GM21515 (cell line): ENCODE data around the gene CYP27A1.

Experiments
- ATAC-seq: cut with Tn5 transposase; IDR thresholded peaks from one replicate; pipeline ENCODE4 v1.9.1; 2021; ENCODE audit not compliant: unreplicated experiment

Gene CYP27A1

DNA sequence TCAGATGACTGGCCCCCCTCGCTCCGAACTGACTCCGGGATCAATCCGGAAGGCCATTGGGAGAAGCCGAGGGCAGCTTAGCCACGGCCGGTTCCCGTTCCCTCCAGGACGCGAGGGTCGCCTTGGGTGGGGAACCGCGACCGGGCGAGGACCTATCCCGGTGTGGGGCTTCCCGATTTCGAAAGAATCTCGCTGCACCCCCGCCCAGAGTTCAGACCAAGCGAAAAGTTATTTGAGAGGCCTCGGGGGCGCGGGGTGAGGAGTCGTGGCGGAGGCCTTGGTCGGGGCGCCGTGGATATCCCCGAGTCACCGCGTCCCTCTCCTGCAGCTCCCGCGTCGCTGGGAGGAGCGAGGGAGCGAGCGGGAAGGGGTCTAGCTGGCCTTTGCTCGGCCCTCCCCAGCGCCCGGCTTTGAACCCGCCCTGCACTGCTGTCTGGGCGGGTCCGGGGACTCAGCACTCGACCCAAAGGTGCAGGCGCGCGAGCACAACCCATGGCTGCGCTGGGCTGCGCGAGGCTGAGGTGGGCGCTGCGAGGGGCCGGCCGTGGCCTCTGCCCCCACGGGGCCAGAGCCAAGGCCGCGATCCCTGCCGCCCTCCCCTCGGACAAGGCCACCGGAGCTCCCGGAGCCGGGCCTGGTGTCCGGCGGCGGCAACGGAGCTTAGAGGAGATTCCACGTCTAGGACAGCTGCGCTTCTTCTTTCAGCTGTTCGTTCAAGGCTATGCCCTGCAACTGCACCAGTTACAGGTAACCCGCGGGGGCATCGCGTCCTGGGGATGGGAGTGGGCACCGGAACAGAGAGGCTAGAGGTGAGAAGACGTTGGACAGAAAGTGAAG lies at the start of gene CYP27A1:
Gene CYP27A1, plus strand, starts transcription at position 457 of the 837 bp plus-strand sequence. Its CDS starts 36 bp downstream, at position 493.
- no peak for ATAC-seq

DNA sequence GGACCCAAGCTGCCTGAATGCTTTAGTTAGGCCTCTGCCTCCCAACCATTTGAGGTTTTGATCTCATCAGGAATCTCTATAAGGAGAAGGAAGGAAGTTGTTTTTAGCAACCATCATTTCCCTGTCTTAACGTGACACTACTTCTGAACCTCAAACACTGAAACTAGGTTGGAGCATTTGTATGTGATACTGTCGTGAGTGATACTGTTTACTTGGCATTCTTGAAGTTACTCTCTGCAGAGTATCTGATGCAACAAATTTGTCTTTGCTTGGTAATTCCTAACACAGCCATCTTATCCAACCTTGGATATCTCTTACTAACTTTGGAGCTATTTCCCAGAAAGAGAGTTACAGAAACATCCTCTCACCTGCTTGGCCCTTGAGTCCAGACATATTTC lies 49.2 kb upstream of the CYP27A1 start:
- no peak for ATAC-seq

DNA sequence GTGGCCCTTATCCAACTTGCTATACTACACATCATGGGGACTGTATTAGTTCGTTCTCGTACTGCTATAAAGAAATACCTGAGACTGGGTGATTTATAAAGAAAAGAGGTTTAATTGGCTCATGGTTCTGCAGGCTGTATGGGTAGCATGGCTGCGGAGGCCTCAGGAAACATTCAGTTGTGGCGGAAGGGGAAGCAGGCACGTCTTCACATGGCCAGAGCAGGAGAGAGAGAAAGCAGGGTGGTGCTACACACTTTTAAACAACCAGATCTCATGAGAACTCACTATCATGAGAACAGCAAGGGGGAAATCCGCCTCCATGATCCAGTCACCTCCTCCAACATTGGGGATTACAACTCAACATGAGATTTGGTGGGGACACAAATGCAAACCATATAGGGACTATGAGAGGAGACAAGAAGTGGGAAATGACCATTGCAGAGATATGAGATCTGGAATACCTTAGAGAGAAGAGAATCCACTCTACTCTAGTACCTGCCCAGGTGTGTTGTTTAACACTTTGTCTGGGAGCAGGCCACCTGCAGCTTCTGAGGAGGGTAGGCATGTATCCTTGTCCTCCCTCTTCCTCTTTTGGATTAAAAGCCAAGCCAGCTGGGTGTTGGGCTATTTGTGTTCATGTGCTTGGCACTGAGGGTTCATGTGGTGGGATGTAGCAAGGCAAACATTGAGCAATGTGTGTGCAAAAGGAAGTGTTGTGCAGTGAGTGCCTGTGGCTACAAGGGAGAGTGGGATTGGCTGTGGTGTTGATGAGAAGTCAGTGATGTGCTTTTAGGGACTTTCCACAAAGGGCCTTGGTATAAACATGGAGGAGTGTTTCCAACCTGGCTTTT lies 48.6 kb upstream of the CYP27A1 start:
- ATAC-seq = no peak

DNA sequence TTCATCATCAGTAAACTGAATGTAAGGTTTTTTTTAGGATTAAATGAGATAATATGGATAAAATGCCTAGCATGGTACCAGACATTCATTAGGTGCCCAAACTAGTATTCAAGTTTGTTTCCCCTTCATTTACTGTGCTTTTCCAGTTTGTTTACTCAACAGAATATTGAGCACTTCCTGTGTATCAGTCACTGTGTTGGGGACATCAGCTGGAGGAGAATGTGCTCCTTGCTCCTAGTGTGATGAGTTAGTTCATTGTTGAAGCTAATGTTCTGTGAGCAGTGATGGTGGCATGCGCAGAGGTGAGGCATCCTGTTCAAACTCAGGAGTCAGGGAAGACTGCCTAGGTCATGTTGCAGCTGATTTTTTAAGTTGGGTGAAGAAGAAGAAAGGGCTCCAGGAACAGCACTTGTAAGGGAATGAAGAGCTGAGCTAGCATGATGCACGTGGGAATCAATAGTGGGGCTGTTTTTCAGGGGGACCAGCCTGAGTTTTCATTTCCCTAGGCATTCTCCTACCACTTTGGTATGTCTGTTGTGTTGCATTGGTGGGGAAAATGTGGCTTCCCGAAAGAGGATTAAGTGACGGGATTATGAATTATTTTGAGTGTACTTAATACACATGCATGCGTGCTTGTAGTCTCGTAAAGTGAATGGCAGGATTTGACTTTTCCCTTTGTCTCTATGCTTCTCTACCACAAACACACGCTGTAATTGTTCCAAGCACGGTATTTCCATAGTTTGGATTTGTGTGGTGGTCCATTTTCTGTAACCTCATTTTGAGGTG lies 47.6 kb upstream of the CYP27A1 start:
- ATAC-seq = no peak

GRCh38 chr2:218736531-218736930 lies 45.4 kb upstream of the CYP27A1 start:
- ATAC-seq = no peak

DNA sequence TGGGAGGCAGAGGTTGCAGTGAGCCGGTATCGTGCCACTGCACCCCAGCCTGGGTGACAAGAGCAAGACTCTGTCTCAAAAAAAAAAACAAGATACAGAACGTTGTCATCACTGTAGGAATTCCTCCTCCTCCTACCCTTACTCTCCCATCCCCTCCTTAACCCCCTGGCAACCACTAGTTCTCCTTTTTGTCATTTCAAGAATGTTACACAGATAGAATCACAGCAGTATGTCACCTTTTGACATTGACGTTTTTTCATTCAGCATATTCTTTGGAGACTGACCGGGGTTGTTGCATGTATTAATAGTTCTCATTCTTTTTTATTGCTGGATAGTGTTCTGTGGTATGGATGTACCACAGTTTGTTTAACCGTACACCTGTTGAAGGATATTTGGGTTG lies 38.9 kb upstream of the CYP27A1 start:
- no peak for ATAC-seq

GRCh38 chr2:218744615-218745014 lies 37.3 kb upstream of the CYP27A1 start:
- no peak for ATAC-seq

GRCh38 chr2:218745160-218745558 lies 36.8 kb upstream of the CYP27A1 start:
- no peak for ATAC-seq

DNA sequence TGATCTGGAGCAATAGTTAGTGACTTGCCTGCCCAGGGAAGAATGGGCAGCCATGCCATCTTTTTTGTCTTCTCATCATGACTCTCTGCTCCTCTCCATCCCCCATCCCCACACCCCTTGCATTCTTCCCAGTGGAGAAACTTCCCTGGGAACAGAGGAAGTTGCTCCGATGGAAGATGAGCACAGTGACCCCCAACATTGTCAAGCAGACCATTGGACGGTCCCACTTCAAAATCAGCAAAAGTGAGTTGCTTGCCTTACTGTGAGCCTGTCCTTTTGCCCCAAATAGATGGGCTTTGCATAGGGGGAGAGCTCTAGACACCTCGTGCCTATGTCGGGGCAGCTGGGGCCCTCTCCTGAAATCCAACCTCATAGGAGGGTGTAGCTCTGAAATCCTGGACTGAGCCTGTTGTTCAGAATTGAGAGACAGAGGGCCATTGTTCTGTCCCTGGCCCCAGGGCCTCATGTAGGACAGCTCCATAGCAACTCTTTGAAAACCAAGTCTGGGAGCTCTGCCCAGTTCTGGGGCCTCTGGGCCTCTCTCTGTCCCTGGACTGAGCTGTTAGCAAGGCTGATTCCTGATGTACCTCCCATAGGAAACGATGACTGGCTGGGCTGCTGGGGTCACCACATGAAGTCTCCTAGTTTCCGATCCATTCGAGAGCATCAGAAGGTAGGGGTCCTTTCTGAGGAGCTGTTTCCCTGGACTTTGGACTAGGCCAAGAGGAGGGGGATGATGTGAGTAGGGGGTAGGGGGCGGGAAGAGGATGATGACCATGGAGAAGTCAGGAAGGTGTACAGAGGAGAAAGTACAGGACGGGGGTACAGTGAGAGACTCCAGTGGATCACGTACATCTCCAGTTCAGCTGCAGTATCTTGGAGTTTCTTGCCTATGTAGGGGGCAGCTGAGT lies 36.1 kb upstream of the CYP27A1 start:
- ATAC-seq = no peak

- ATAC-seq = no peak
Observed at GRCh38 chr2:218746470-218746795, 35.5 kb upstream of the CYP27A1 start.

DNA sequence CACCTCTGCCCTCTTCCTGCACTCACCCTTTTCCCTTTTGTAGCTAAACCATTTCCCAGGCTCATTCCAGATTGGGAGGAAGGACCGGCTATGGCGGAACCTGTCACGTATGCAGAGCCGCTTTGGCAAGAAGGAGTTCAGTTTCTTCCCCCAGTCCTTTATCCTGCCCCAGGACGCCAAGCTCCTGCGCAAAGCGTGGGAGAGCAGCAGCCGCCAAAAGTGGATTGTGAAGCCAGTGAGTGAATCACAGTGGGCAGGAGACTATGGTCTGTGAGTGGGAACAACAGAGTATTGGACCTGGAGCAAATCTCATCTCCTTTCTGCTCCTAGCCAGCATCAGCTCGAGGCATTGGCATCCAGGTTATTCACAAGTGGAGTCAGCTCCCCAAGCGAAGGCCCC lies 35.0 kb upstream of the CYP27A1 start:
- ATAC-seq = no peak

DNA sequence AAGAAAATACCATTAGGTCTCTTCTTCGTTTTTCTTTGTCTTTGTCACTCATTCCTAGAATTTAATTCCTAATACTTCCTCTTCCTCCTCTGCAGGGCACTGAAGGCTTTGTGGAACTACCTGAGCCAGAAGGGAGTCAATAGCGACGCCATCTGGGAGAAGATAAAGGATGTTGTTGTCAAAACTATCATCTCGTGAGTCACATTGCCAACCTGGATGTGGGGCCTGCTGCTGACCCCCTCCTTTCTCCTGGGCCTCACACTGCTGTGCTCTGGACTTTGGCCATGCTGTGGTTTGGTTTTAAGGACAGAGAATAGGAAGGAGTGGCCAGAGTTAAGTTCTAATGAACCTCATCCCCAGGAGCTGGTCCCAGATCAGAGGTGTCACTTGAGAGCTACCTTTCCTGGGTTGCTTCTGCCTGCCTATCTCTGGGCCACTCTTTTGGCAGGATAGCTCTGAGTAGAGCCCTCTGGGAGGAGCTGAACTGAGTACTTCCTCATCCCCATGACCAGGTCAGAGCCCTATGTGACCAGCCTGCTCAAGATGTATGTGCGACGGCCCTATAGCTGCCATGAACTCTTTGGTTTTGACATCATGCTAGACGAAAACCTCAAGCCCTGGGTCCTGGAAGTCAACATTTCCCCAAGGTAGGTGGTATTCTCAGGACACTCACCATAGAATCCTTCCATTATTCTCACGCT lies 33.1 kb upstream of the CYP27A1 start:
- no peak for ATAC-seq

DNA sequence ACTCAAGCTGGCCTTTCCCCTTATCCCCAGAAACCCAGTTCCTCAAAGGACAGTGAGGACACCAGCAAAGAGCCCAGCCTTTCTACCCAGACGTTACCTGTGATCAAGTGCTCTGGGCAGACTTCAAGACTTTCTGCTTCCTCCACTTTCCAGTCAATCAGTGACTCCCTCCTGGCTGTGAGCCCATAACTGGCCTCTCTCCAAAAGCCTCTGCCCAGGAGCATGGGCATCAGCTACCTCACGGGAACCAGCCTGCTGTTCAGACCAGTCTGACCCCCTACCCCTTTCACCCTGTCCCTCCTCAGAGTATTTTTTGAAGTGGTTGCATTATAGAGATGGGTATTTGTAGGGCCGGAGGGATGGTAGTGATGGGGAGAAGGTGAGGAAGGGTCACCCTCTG lies 27.7 kb upstream of the CYP27A1 start:
- no peak for ATAC-seq

- no peak for ATAC-seq
Observed at GRCh38 chr2:218754781-218755180, 27.2 kb upstream of the CYP27A1 start.

DNA sequence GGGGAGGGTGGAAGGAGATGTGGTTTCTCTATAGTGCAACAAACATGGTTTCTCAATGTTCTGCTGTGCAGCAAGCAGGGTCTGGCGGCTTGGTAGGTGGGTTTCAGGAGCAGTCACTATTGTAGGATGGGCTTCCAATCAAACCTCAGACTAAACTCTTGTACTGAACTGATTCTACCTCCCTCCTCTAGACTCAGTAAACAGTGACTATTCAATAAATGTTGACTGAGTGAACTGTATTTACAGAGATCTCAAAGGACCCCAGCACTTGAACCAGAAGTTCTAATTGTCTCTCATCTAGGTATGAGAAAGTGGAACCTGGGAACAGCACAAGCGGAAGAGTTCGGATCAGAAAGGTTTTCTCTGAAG lies 26.8 kb upstream of the CYP27A1 start:
- ATAC-seq = no peak

GRCh38 chr2:218755567-218756404 lies 26.2 kb upstream of the CYP27A1 start:
- no peak for ATAC-seq

GRCh38 chr2:218756599-218757377 lies 25.2 kb upstream of the CYP27A1 start:
- no peak for ATAC-seq

DNA sequence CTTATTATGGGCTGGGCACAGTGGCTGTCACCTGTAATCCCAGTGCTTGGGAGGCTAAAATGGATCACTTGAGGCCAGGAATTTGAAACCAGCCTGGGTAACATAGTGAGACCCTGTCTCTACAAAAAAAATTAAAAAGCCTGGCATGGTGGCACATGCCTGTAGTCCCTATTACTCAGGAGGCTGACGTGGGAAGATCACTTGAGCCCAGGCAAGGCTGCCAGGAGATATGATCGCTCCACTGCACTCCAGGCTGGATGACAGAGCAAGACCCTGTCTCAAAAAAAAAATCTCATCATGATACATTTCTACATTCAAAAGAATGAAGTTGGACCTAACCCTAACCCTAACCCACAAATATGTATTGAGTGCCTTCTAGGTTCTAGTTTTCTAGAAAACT lies 20.2 kb upstream of the CYP27A1 start:
- ATAC-seq = no peak
